Osteoblast (primary cell): ENCODE results near the gene NAV2. TPM values are rescaled to one million over a fixed set of nuclear protein-coding genes. Genes with fewer than 3 reads are reported as not detected.
A peak's percentile ranks its signal among the peaks of the same experiment; 100 is the strongest.

Experiments
- DNase-seq: peaks from one replicate; pipeline ENCODE4 v3.0.0; 2011; ENCODE audit warnings: low spot score, mixed read lengths; ENCODE audit not compliant: insufficient read length; ENCODE audit errors: missing footprints
- H2AFZ ChIP-seq: 2 replicates; pipeline ENCODE4 v1.6.0; 2011; ENCODE audit warnings: mild to moderate bottlenecking, low read length
- H3K27ac ChIP-seq: 2 replicates; pipeline ENCODE4 v1.5.1; 2011; ENCODE audit warnings: mild to moderate bottlenecking, low read depth, low read length, moderate library complexity
- H3K27me3 ChIP-seq: 2 replicates; pipeline ENCODE4 v1.6.0; 2012; ENCODE audit warnings: mild to moderate bottlenecking, control low read depth, inconsistent platforms, low read length, moderate library complexity; ENCODE audit not compliant: insufficient read depth
- H3K36me3 ChIP-seq: 2 replicates; pipeline ENCODE4 v1.5.1; 2011; ENCODE audit warnings: mild to moderate bottlenecking, low read length, control low read depth, moderate library complexity; ENCODE audit not compliant: insufficient read depth
- H3K4me1 ChIP-seq: 2 replicates; pipeline ENCODE4 v1.5.1; 2011; ENCODE audit warnings: mild to moderate bottlenecking, low read length, control low read depth, moderate library complexity; ENCODE audit not compliant: insufficient read depth
- H3K4me2 ChIP-seq: 2 replicates; pipeline ENCODE4 v1.6.0; 2011; ENCODE audit warnings: mild to moderate bottlenecking, low read length; ENCODE audit not compliant: insufficient read depth
- H3K4me3 ChIP-seq: fragments of 200-600 bp; sonication (generic); 3 replicates; pipeline ENCODE4 v1.5.1; 2012; ENCODE audit warnings: mild to moderate bottlenecking, low read length, inconsistent platforms; ENCODE audit not compliant: insufficient read depth
- H3K79me2 ChIP-seq: 2 replicates; pipeline ENCODE4 v1.6.0; 2012; ENCODE audit warnings: mild to moderate bottlenecking, low read length, control low read depth, inconsistent platforms; ENCODE audit not compliant: insufficient read depth
- H3K9me3 ChIP-seq: 2 replicates; pipeline ENCODE4 v1.5.1; 2011; ENCODE audit warnings: low read depth, low read length, control low read depth
- H4K20me1 ChIP-seq: 2 replicates; pipeline ENCODE4 v1.6.0; 2012; ENCODE audit warnings: mild to moderate bottlenecking, low read length, control low read depth; ENCODE audit not compliant: insufficient read depth
- total RNA-seq: library from RNA; depleted of rRNA; stranded (reverse); fragments of >200 nt; gene quantifications from 2 replicates; pipeline ENCODE4 v1.2.3, GENCODE V29; 2012
- TF ChIP-seq, protein P1 (sequence below): IDR thresholded peaks from 2 replicates; pipeline ENCODE4 v1.5.1; 2011; ENCODE audit warnings: mild to moderate bottlenecking, low read depth, low read length, moderate library complexity; ENCODE audit errors: extremely low read depth

Gene NAV2
- total RNA-seq, 1 donor = 8.7 TPM

DNA sequence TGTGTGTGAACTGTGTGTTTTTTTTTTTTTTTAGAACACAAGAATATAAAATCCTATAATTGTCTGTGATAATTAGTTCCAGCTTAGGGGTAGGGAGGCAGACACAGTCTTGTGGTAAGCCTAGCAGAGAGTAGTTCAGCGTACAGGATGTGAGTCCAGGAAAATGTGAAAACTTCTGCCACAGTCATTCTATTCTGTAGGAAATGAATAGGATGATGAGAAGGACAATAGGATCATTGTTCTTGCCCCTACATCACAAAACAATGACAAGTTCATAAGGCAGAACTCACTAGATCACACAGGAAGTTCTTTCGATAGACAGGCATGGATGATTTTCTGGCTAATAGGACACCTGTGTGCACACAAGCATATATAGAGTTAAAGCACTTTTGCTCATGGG is 132.2 kb downstream of the NAV2 start:
- H3K27me3 ChIP-seq = no peaks in the 10 kb centered on the region
- H3K27ac ChIP-seq = no peak overlapping the region
- no peak overlapping the region for H2AFZ ChIP-seq
- no peak for DNase-seq
- peaks cover 92% of the 10 kb centered on the region for H3K79me2 ChIP-seq
- peaks cover 12% of the 10 kb centered on the region for H3K4me1 ChIP-seq
- H4K20me1 ChIP-seq = peaks cover 6% of the 10 kb centered on the region
- H3K9me3 ChIP-seq = no peaks in the 10 kb centered on the region
- TF ChIP-seq, protein P1, sequence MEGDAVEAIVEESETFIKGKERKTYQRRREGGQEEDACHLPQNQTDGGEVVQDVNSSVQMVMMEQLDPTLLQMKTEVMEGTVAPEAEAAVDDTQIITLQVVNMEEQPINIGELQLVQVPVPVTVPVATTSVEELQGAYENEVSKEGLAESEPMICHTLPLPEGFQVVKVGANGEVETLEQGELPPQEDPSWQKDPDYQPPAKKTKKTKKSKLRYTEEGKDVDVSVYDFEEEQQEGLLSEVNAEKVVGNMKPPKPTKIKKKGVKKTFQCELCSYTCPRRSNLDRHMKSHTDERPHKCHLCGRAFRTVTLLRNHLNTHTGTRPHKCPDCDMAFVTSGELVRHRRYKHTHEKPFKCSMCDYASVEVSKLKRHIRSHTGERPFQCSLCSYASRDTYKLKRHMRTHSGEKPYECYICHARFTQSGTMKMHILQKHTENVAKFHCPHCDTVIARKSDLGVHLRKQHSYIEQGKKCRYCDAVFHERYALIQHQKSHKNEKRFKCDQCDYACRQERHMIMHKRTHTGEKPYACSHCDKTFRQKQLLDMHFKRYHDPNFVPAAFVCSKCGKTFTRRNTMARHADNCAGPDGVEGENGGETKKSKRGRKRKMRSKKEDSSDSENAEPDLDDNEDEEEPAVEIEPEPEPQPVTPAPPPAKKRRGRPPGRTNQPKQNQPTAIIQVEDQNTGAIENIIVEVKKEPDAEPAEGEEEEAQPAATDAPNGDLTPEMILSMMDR = no peak
- no peak overlapping the region for H3K4me2 ChIP-seq
- H3K4me3 ChIP-seq = no peak overlapping the region
- peaks cover 6% of the 10 kb centered on the region for H3K36me3 ChIP-seq

DNA sequence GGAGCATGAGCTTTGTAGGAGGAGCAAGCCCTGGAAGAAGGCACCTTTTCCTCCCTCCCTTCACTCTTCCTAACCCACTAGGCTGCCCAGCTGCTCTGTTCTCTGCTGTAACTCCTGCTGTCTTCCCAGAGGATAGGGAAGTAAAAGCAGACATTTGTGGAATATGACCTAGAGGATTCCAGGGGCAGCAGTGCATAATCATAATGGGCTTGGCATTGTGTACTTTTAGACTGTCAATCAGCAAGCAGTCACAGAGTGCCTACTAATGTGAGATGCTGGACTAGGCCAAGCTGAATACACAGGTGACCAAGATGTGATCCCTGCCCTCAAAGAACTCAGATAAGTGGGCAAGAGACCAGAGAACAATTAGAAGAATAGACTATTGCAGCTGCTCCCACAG is 133.0 kb downstream of the NAV2 start:
- Histone ChIP-seq H2AFZ (no peak overlapping the region), H3K79me2 (peaks cover 91% of the 10 kb centered on the region), H3K27me3 (no peaks in the 10 kb centered on the region), H3K4me3 (no peak overlapping the region), H4K20me1 (peaks cover 6% of the 10 kb centered on the region), H3K4me1 (peaks cover 18% of the 10 kb centered on the region), H3K9me3 (no peaks in the 10 kb centered on the region), H3K36me3 (peaks cover 6% of the 10 kb centered on the region), H3K27ac (no peak overlapping the region), H3K4me2 (no peak overlapping the region)
- no peak for DNase-seq
- TF ChIP-seq, protein P1 = no peak

DNA sequence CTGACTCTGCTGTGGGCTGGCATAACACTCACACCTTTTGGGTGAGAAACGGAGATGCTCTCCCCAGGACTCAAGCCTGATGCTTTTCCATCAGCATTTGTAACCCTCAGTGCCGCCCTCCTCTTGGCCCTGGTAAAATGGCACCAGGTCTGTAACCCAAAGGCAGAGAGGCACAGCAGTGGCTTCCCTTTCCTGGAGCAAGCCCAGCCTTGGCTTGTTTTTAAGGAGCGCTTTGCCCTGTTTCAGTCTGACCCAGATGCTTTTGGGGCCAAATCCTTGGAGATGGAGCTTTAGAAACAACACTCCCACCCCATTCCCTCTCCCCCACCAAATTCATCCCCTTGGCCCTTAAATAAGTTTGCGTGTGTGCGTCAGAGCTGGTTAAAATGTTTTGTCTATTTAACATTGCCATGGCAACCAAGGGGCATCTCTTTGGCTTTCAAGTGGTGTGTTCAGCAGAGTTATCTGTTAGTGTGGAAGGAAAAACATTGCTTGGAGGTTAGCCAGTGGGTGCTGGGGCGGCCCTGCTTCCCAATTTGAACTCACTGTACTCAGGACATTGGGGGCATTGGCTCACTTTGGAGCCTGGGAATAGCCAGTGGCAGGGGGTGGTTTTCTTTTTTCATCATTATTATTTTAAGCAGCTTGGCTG is 134.1 kb downstream of the NAV2 start:
- H3K27ac ChIP-seq = peak overlapping the region; percentile 25
- no peak overlapping the region for H3K4me2 ChIP-seq
- H2AFZ ChIP-seq = no peak overlapping the region
- DNase-seq = no peak
- H3K9me3 ChIP-seq = no peaks in the 10 kb centered on the region
- H3K36me3 ChIP-seq = peaks cover 6% of the 10 kb centered on the region
- TF ChIP-seq, protein P1 = no peak
- peaks cover 92% of the 10 kb centered on the region for H3K79me2 ChIP-seq
- H4K20me1 ChIP-seq = peaks cover 8% of the 10 kb centered on the region
- H3K4me1 ChIP-seq = peaks cover 18% of the 10 kb centered on the region
- no peaks in the 10 kb centered on the region for H3K27me3 ChIP-seq
- H3K4me3 ChIP-seq = no peak overlapping the region

DNA sequence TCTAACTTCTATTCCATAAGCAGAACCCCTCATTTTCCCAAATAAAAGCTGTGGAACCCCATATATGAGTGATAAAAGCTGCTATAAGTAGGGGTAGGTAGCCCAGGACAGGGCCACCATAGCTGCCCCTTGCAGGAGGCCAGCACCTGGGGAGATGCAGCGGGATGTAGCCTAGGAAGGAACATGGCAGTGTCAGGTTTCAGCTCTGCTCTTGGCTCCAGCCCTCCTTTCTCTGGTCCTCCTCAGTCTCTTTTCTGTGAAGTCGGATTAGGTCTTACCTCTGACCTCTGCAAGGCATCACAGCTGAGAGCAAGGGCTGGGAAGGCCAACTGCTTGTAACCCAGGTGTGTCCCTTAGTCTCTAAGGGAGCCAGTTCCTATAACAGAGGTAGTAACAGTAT is 135.6 kb downstream of the NAV2 start:
- Histone ChIP-seq H3K36me3 (peaks cover 6% of the 10 kb centered on the region), H3K9me3 (no peaks in the 10 kb centered on the region), H3K79me2 (peaks cover 85% of the 10 kb centered on the region), H2AFZ (no peak overlapping the region), H3K27me3 (no peaks in the 10 kb centered on the region), H3K4me1 (peaks cover 13% of the 10 kb centered on the region), H3K27ac (no peak overlapping the region), H4K20me1 (peaks cover 2% of the 10 kb centered on the region), H3K4me2 (no peak overlapping the region), H3K4me3 (no peak overlapping the region)
- TF ChIP-seq, protein P1 = no peak
- DNase-seq = no peak
